Islet of Langerhans (tissue), 1 donor: ENCODE data around the gene MYCN.
A peak's percentile ranks its signal among the peaks of the same experiment; 100 is the strongest.
"Not testable (repeated sequence)": the region's sequence is repeated elsewhere in the genome, so short reads cannot be mapped to it uniquely, and the experiment has no call there.

Experiments
- FAIRE-seq: peaks from one replicate; lab custom pipeline; 2011; peaks lifted over from hg19 to GRCh38; lab: Jason Lieb, UNC

MYCN gene

GRCh38 chr2:15944325-15945017 is 4.1 kb downstream of the MYCN start:
- peak; percentile 38 for FAIRE-seq

GRCh38 chr2:15945909-15946705 is 5.8 kb downstream of the MYCN start:
- FAIRE-seq, result no peak

GRCh38 chr2:15946983-15947382 is 6.6 kb downstream of the MYCN start:
- FAIRE-seq, result no peak

- FAIRE-seq, result no peak
Measured at GRCh38 chr2:15947431-15947830, 7.1 kb downstream of the MYCN start.

- FAIRE-seq, result no peak
Measured at GRCh38 chr2:15948704-15948957, 8.3 kb downstream of the MYCN start.

- FAIRE-seq, result no peak
Measured at GRCh38 chr2:15949126-15949525, 8.8 kb downstream of the MYCN start.

GRCh38 chr2:15949551-15949950 is 9.2 kb downstream of the MYCN start:
- FAIRE-seq, result no peak

- FAIRE-seq, result no peak
Measured at GRCh38 chr2:15950088-15950952, 10.0 kb downstream of the MYCN start.

- FAIRE-seq, result not testable (repeated sequence)
Measured at GRCh38 chr2:15951936-15952335, 11.6 kb downstream of the MYCN start.

- no peak for FAIRE-seq
Measured at GRCh38 chr2:15952451-15953146, 12.2 kb downstream of the MYCN start.

- FAIRE-seq, result no peak
Measured at GRCh38 chr2:15953147-15953630, 12.8 kb downstream of the MYCN start.

GRCh38 chr2:15953891-15954680 is 13.7 kb downstream of the MYCN start:
- no peak for FAIRE-seq

GRCh38 chr2:15954761-15955160 is 14.4 kb downstream of the MYCN start:
- no peak for FAIRE-seq

- no peak for FAIRE-seq
Measured at GRCh38 chr2:15955232-15955988, 15.1 kb downstream of the MYCN start.

GRCh38 chr2:15956230-15956629 is 15.9 kb downstream of the MYCN start:
- FAIRE-seq, result no peak

- FAIRE-seq, result no peak
Measured at GRCh38 chr2:15956751-15957736, 16.7 kb downstream of the MYCN start.

- no peak for FAIRE-seq
Measured at GRCh38 chr2:15957881-15958713, 17.7 kb downstream of the MYCN start.

- no peak for FAIRE-seq
Measured at GRCh38 chr2:15959331-15960153, 19.2 kb downstream of the MYCN start.
